Transverse colon (tissue), 4 donors: ENCODE results near the gene RABEP2. TPM values are rescaled to one million over a fixed set of nuclear protein-coding genes. Genes with fewer than 3 reads are reported as not detected.
A peak's percentile ranks its signal among the peaks of the same experiment; 100 is the strongest.

Experiments used
- DNase-seq: peaks from one replicate; pipeline ENCODE4 v3.0.0-alpha.2; 2019
- H3K27ac ChIP-seq, 4 donors: fragments of 200-600 bp; sonication (generic); 2 replicates each; pipeline ENCODE4 v1.5.1; 2016 to 2018; ENCODE audit warnings: inconsistent platforms in 4 of 4
- H3K27me3 ChIP-seq: fragments of 200-600 bp; sonication (generic); 2 replicates; pipeline ENCODE4 v1.5.1; 2017; ENCODE audit warnings: inconsistent platforms
- H3K36me3 ChIP-seq, 4 donors: fragments of 200-600 bp; sonication (generic); 2 replicates each; pipeline ENCODE4 v1.5.1; 2017 to 2019; ENCODE audit warnings: inconsistent platforms in 4 of 4
- H3K4me1 ChIP-seq, 4 donors: fragments of 200-600 bp; sonication (generic); 2 replicates each; pipeline ENCODE4 v1.5.1; 2017 to 2020; ENCODE audit warnings: inconsistent platforms in 4 of 4
- H3K4me3 ChIP-seq, 4 donors: fragments of 200-600 bp; sonication (generic); 1 replicate in 1 of 4; 2 replicates in 3 of 4; pipeline versions ENCODE4 v1.5.1 to v1.6.1; 2017 to 2019; ENCODE audit warnings: inconsistent platforms in 4 of 4
- H3K9me3 ChIP-seq, 2 donors: fragments of 200-600 bp; sonication (generic); 2 replicates each; pipeline ENCODE4 v1.5.1; 2017 to 2019; ENCODE audit warnings: inconsistent platforms in 2 of 2
- EP300 ChIP-seq: sonication (generic); formaldehyde crosslinking; IDR thresholded peaks from one replicate; pipeline ENCODE4 v1.6.1; 2017; ENCODE audit warnings: antibody characterized with exemption, low read depth
- POLR2A ChIP-seq: fragments of 450-650 bp; IDR thresholded peaks from one replicate; pipeline ENCODE4 v1.6.1; 2016; ENCODE audit warnings: antibody characterized with exemption, mild to moderate bottlenecking, moderate library complexity
- POLR2AphosphoS5 ChIP-seq, 3 donors: sonication (generic); formaldehyde crosslinking; IDR thresholded peaks; one replicate each; pipeline ENCODE4 v1.6.1; 2016; ENCODE audit warnings: antibody characterized with exemption in 3 of 3
- WGBS, 2 donors: methylation state at CpG; one replicate each; pipeline ENCODE4 v1.1.5; 2018; ENCODE audit warnings: low coverage in 1 of 2; 5-methylcytosine and 5-hydroxymethylcytosine counted together
- in situ Hi-C, 4 donors: fragments of 200-750 bp; cut with MboI; loops; one replicate each; pipeline versions ENCODE4 v1.15.0 to v1.15.1; 2017; ENCODE audit warnings: low sequenced_read_pairs in 3 of 4, low pct_ligation_motif_present in 1 of 4, low pct_unique_long_range_greater_than_20kb in 1 of 4
- intact Hi-C: fragments of 100-400 bp; cut with DNase I; formaldehyde crosslinking; loops from one replicate; pipeline ENCODE4 v1.15.1; 2023; ENCODE audit warnings: low total_unique reads
- total RNA-seq, 4 donors: library from RNA; depleted of rRNA; stranded (reverse); fragments of >200 nt; gene quantifications; one replicate each; pipeline ENCODE4 v1.1.0, GENCODE V29; 2016
- TF ChIP-seq, protein P1 (sequence below), 5 experiments: fragments of 200-600 bp in 3 of 5; fragments of 450-650 bp in 2 of 5; sonication (generic) in 3 of 5; IDR thresholded peaks; 1 replicate in 2 of 5; 2 replicates in 3 of 5; pipeline ENCODE4 v1.5.1; 2016 to 2017; ENCODE audit warnings: antibody characterized with exemption in 5 of 5, inconsistent platforms in 3 of 5, mild to moderate bottlenecking in 2 of 5, moderate library complexity in 1 of 5

Gene RABEP2
- total RNA-seq, 4 donors from 2014 or later = 57.1 to 182 (median 130) TPM

DNA sequence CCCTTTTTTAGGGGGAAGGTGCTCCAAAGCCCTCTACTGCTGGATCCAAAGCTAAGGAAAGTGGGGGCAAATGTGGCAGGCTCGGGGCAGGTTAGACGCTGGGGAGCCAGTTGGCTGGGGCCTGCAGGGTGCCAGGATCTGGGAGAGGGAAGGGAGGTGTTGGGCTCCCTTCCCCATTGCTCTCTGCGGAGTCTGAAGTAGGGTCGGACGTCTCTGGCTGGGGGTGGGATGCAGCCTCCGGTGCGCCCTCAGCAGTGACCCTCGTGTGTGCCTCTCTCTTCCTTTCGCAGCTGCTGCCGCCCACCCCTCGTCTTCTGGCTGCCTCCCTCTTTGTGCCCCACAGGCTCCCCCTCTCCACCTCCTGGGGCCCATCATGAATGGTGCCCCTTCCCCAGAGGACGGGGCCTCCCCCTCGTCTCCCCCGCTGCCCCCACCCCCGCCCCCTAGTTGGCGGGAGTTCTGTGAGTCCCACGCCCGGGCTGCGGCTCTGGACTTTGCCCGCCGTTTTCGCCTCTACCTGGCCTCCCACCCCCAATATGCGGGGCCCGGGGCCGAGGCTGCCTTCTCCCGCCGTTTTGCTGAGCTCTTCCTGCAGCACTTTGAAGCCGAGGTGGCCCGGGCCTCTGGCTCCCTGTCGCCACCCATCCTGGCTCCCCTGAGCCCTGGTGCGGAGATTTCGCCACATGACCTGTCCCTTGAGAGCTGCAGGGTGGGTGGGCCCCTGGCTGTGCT is 59.1 kb downstream of the RABEP2 start:
- Histone ChIP-seq H3K27me3 (no peaks in the 10 kb centered on the region), H3K27ac (no peak overlapping the region), H3K4me1 (peaks cover 13 to 27% (median 24%) of the 10 kb centered on the region in 4 donors), H3K4me3 (no peak overlapping the region), H3K36me3 (peaks cover 0 to 40% (median 15%) of the 10 kb centered on the region in 4 donors), H3K9me3 (no peaks in the 10 kb centered on the region)
- intact Hi-C loops (no loop called here), in situ Hi-C loops (loop anchor here in 1 of 4 donors (10.0 kb wide), 1 partner anchor 79 kb away; no protein-coding TSS in a partner anchor)
- 28% methylated on average over 26 of the region's 32 CpGs; no CpG with 5 or more reads in 1 of the 2 donors for WGBS, 2 donors
- no peak for TF ChIP-seq POLR2AphosphoS5 (IDR thresholded peaks at IDR 0.05)
- no peak for TF ChIP-seq EP300
- TF ChIP-seq POLR2A = no peak
- TF ChIP-seq, protein P1, sequence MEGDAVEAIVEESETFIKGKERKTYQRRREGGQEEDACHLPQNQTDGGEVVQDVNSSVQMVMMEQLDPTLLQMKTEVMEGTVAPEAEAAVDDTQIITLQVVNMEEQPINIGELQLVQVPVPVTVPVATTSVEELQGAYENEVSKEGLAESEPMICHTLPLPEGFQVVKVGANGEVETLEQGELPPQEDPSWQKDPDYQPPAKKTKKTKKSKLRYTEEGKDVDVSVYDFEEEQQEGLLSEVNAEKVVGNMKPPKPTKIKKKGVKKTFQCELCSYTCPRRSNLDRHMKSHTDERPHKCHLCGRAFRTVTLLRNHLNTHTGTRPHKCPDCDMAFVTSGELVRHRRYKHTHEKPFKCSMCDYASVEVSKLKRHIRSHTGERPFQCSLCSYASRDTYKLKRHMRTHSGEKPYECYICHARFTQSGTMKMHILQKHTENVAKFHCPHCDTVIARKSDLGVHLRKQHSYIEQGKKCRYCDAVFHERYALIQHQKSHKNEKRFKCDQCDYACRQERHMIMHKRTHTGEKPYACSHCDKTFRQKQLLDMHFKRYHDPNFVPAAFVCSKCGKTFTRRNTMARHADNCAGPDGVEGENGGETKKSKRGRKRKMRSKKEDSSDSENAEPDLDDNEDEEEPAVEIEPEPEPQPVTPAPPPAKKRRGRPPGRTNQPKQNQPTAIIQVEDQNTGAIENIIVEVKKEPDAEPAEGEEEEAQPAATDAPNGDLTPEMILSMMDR (IDR thresholded peaks at IDR 0.05) = no peak
- no peak for DNase-seq

DNA sequence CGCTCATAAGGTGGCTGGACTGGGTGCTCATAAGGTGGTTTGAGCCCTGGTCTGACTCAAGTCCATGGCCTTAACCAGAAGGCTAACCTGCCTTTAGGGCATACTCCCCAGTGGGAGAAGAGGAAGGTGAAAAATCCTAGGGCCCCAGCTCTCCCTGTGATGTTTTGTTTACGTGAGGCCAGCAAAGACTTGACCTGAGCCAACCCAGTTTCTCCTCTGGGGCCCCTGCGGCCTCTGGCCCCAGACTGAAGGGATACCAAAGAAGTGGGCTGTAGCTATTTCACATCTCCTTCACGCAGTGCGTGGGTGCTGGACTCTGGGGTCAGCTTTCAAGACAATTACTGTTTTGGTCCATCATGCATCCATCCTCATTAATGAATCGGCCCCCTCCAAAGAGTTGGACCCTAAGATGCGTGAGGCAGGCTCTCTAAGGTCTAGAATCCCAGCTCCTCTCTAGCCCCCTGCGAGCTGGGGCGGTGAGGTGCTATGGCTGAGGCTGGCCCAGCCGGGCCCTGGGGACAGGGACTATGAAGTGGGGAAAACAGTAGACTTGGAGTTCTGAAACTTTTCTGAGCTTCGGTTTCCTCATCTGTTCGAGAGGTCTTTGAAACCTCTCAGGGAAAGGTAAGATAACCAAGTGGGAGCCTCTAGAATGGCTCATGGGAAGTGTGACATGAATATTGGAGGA is 59.9 kb downstream of the RABEP2 start:
- peak overlapping the region; percentile 92 to 99 (median 95) for H3K27ac ChIP-seq
- intact Hi-C loops = no loop called here
- 13 to 78% methylated on average over 1 to 12 of the region's 12 CpGs for WGBS, 2 donors
- in situ Hi-C loops = loop anchor here in 1 of 4 donors (10.0 kb wide), 1 partner anchor 80 kb away; no protein-coding TSS in a partner anchor
- H3K36me3 ChIP-seq = peaks cover 0 to 34% (median 15%) of the 10 kb centered on the region in 4 donors
- H3K4me3 ChIP-seq = peak overlapping the region in 2 of 4 donors; percentile 80 to 85
- no peaks in the 10 kb centered on the region for H3K9me3 ChIP-seq
- DNase-seq = no peak
- no peaks in the 10 kb centered on the region for H3K27me3 ChIP-seq
- TF ChIP-seq POLR2A = no peak
- TF ChIP-seq, protein P1 (IDR thresholded peaks at IDR 0.05) = no peak
- TF ChIP-seq EP300 = no peak
- TF ChIP-seq POLR2AphosphoS5 (IDR thresholded peaks at IDR 0.05) = no peak
- H3K4me1 ChIP-seq = peaks cover 13 to 27% (median 24%) of the 10 kb centered on the region in 4 donors

DNA sequence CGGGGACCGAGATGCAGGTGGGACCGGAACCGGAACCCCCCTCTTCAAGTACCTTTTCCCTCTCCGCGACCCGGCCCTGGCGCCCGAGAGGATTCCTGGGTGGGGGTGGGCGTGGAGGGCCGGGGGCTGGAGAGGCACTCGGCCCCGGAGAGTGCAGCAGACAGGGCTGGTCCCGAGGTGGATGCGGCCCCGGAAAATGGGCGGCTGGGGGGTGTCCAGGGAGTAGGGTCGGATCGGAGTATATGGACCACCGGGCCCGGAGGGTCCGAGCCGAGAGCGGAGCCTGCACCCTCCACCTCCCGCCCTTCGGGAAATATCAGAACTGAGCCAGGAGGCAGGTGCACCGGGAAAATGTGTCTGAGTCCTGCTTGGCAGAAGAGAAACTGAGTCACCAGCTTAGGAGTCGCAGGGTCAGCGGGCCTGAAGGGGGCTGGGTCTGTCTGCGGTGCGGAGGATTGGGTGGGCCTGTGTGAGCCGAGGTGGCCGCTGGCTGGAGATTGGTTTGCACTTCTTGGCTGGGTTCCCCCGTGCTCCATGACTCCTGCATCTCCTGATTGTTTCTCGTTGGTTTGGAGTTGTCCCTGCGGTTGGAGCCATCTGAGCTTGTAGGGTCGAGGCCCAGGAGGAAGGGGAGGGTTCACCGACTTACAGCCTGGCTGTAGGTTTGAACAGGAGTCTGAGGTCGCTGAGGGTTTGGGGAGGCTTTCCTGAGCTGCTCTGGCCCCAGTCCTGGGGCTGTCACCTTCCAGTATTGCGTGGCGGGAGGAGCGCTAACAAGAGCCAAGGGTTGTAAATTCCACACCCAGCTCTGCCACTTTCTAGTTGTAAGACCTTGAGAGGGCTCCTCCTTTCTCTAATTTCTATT is 60.9 kb downstream of the RABEP2 start:
- Histone ChIP-seq H3K4me1 (peaks cover 13 to 27% (median 24%) of the 10 kb centered on the region in 4 donors), H3K27me3 (no peaks in the 10 kb centered on the region), H3K36me3 (peaks cover 0 to 24% (median 11%) of the 10 kb centered on the region in 4 donors), H3K9me3 (no peaks in the 10 kb centered on the region), H3K4me3 (peak overlapping the region; percentile 62 to 96 (median 82)), H3K27ac (peak overlapping the region; percentile 92 to 99 (median 95))
- in situ Hi-C loops (loop anchor here in 1 of 4 donors (10.0 kb wide), 1 partner anchor 81 kb away; no protein-coding TSS in a partner anchor), intact Hi-C loops (loop anchor here (5.0 kb wide), 1 partner anchor 312 kb away; the partner anchor contains the start of gene SGF29)
- TF ChIP-seq, protein P1 (IDR thresholded peaks at IDR 0.05) = no peak
- TF ChIP-seq POLR2AphosphoS5 (IDR thresholded peaks at IDR 0.05) (peak in 2 of 3 donors; percentile 42 to 52), EP300 (no peak), POLR2A (peak; percentile 22)
- DNase-seq = peak; percentile 65
- 4% methylated on average over 27 of the region's 42 CpGs; no CpG with 5 or more reads in 1 of the 2 donors for WGBS, 2 donors
